ENCODE data around the gene BAZ2B.

Gene BAZ2B

DNA sequence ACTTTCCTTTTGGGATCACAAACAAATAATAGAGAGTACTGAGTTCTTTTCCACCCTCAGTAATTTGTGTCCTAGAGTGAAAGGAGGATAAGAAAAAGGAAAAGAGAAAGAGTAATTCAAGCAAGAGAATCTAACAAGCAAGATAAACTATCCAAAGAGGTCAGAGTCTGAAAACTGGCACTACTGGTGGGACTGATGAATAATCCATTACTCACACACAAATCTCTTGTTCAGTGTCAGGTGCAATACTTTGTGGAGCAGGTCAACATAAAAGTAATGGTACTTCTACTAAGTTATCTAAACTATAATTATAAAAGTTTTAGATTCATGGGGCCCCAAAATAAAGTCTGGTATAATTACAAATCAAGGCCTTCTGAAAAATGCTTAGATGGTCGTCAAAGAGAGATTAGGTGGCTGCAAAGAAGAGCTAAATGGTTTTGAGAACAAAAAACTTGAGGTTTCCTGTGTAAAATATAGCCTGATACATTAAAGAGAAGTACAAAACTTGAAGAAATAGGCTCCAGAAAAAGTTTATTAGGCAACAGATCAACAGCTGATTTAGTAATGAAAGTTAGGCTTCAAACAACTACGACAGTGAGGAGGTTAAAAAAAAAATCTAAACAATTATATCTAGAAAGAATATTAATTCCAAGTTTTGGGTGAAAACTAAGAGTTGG is 109.4 kb downstream of the BAZ2B start:
- ChIA-PET CTCF (no interaction called here), POLR2A (no interaction called here)
- no peak for DNase-seq (ENCODE audit: extremely low spot score)
- TF ChIP-seq LEF1 (IDR thresholded peaks at IDR 0.05; ENCODE audit: borderline replicate concordance), result no peak
- no peak for TF ChIP-seq NFRKB (IDR thresholded peaks at IDR 0.05)
- TF ChIP-seq SUZ12 (IDR thresholded peaks at IDR 0.05), result no peak
- TF ChIP-seq FOXK2 (IDR thresholded peaks at IDR 0.05), result no peak
- no peak for TF ChIP-seq FOXM1 (IDR thresholded peaks at IDR 0.05; ENCODE audit: borderline replicate concordance)
- TF ChIP-seq TARDBP (IDR thresholded peaks at IDR 0.05), result no peak
- TF ChIP-seq CTBP1 (IDR thresholded peaks at IDR 0.05; ENCODE audit: borderline replicate concordance), result no peak
- TF ChIP-seq HDGF (IDR thresholded peaks at IDR 0.05; ENCODE audit: borderline replicate concordance), result no peak
- TF ChIP-seq, protein P1, sequence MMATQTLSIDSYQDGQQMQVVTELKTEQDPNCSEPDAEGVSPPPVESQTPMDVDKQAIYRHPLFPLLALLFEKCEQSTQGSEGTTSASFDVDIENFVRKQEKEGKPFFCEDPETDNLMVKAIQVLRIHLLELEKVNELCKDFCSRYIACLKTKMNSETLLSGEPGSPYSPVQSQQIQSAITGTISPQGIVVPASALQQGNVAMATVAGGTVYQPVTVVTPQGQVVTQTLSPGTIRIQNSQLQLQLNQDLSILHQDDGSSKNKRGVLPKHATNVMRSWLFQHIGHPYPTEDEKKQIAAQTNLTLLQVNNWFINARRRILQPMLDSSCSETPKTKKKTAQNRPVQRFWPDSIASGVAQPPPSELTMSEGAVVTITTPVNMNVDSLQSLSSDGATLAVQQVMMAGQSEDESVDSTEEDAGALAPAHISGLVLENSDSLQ (IDR thresholded peaks at IDR 0.05), result no peak

DNA sequence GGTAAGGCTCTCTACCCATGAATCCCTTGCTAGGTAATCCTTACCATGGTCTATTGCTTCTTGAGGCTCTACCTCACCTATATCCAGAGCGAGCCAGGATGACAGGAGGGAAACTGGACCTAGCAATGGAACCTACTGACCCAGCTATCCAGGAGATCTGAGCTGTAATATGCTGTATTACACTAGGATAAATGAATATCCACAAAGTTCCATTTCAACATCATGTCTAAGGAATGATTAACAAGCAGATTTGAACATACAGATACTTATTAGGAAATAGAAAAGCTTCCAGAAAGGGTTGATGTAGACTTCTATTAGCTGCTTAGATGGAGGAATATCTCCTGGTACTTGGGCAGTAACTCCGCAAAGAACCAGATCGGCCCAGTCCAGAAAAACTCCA is 110.1 kb downstream of the BAZ2B start:
- ChIA-PET CTCF (no interaction called here), POLR2A (no interaction called here)
- TF ChIP-seq FOXM1 (IDR thresholded peaks at IDR 0.05; ENCODE audit: borderline replicate concordance) (no peak), SP1 (IDR thresholded peaks at IDR 0.05) (no peak), LEF1 (IDR thresholded peaks at IDR 0.05; ENCODE audit: borderline replicate concordance) (no peak), ELF4 (IDR thresholded peaks at IDR 0.05) (no peak), FOXA1 (IDR thresholded peaks at IDR 0.05) (no peak), BHLHE40 (IDR thresholded peaks at IDR 0.05; ENCODE audit: borderline replicate concordance) (no peak), CTBP1 (IDR thresholded peaks at IDR 0.05; ENCODE audit: borderline replicate concordance) (no peak), SUZ12 (IDR thresholded peaks at IDR 0.05) (no peak)
- TF ChIP-seq, protein P1 (IDR thresholded peaks at IDR 0.05), result no peak
- DNase-seq (ENCODE audit: extremely low spot score), result no peak

DNA sequence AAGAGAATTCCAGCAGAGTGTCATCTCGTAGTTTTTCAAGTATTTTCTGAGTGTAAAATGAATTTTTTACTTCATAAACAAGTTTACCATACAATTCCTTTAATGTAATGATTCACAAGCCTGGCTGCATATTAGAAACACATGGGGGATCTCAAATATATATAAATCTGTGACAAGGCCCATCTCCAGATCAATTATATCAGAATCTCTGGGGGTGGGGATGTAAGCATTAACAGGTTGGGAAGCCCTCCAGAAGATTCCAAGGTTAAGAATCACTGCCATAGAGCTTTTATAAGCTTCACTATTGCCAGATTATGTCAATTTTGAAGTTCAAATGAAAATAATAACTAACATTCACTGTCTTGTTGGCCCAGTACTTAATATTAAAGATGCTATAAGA is 111.2 kb downstream of the BAZ2B start:
- TF ChIP-seq ARNT (IDR thresholded peaks at IDR 0.05) (no peak), FOXM1 (IDR thresholded peaks at IDR 0.05; ENCODE audit: borderline replicate concordance) (no peak), HDGF (IDR thresholded peaks at IDR 0.05; ENCODE audit: borderline replicate concordance) (no peak), NFRKB (IDR thresholded peaks at IDR 0.05) (no peak), CTBP1 (IDR thresholded peaks at IDR 0.05; ENCODE audit: borderline replicate concordance) (no peak), SP1 (IDR thresholded peaks at IDR 0.05) (no peak), LEF1 (IDR thresholded peaks at IDR 0.05; ENCODE audit: borderline replicate concordance) (no peak), L3MBTL2 (conservative IDR thresholded peaks at IDR 0.05) (no peak)
- TF ChIP-seq, protein P1 (IDR thresholded peaks at IDR 0.05), result no peak
- CTCF ChIA-PET, result interaction anchor here (0.7 kb wide), 1 partner anchor 304 kb away, joined by 3 read pairs; no protein-coding TSS in a partner anchor
- no peak for DNase-seq (ENCODE audit: extremely low spot score)
- POLR2A ChIA-PET, result no interaction called here

DNA sequence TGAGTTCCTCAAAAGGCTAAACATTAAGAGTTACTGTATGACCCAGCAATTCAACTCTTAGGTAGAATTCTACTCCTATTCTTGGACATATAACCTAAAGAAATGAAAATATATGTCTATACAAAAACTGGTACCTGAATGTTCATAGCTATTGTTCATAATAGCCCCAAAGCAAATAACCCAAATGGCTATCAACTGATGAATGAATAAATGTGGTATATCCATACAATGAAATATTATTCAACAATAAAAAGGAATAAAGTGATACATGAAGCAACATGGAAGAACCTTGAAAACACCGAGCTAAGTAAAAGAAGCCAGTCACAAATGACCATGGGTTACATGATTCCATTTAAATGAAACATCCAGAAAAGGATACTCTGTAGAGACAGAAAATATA is 114.6 kb downstream of the BAZ2B start:
- DNase-seq (ENCODE audit: extremely low spot score), result no peak
- TF ChIP-seq HDGF (IDR thresholded peaks at IDR 0.05; ENCODE audit: borderline replicate concordance) (no peak), ARNT (IDR thresholded peaks at IDR 0.05) (no peak), BHLHE40 (IDR thresholded peaks at IDR 0.05; ENCODE audit: borderline replicate concordance) (no peak), TARDBP (IDR thresholded peaks at IDR 0.05) (no peak), SP1 (IDR thresholded peaks at IDR 0.05) (no peak), LEF1 (IDR thresholded peaks at IDR 0.05; ENCODE audit: borderline replicate concordance) (no peak), ZNF384 (IDR thresholded peaks at IDR 0.05) (no peak)
- ChIA-PET CTCF (no interaction called here), POLR2A (no interaction called here)

DNA sequence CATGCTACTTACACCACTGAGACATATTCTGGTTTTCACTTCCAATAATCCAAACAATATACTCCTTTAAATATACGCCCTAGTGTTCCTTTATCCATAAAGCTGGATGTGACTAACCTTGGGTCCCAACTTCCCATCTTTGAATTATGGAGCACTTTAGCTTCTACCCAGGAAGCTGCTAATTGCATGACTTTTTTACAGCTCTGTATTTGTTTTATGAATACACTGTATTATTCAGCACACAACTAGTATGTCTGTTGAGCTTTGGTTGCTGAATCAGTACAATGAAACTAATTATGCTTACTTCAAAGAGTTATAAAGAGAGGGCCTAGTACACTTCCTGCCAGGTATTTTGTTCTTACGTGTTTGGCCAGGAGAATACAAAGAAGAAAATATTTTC is 118.5 kb downstream of the BAZ2B start:
- POLR2A ChIA-PET, result no interaction called here
- DNase-seq (ENCODE audit: extremely low spot score), result no peak
- CTCF ChIA-PET, result no interaction called here
- TF ChIP-seq SP1 (IDR thresholded peaks at IDR 0.05) (no peak), HDGF (IDR thresholded peaks at IDR 0.05; ENCODE audit: borderline replicate concordance) (no peak), FOXM1 (IDR thresholded peaks at IDR 0.05; ENCODE audit: borderline replicate concordance) (no peak), L3MBTL2 (conservative IDR thresholded peaks at IDR 0.05) (no peak), FOXK2 (IDR thresholded peaks at IDR 0.05) (no peak)

DNA sequence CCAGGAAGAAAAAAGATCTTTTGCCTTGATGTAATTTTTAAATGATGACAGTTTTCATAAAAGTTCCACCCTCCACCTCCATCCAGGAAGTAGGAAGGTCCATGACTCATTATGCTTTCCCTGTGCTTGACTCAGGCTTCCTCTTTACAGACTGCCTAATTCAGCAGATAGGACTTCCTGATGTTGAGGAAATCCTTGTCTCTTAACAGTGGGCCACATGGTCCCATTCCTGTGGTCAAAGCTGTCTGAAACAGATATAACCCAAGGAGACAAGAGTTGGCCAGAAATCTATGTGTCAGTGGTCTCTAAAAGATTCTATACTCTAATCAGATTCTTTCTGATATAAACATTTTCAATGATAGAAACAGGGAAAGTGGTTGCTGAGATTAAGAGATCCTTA is 119.1 kb downstream of the BAZ2B start:
- no peak for DNase-seq (ENCODE audit: extremely low spot score)

More for the DNA sequence above, 119.1 kb downstream of the BAZ2B start:
- TF ChIP-seq FOXM1 (IDR thresholded peaks at IDR 0.05; ENCODE audit: borderline replicate concordance) (no peak), HDGF (IDR thresholded peaks at IDR 0.05; ENCODE audit: borderline replicate concordance) (no peak)
- TF ChIP-seq, protein P1 (IDR thresholded peaks at IDR 0.05), result no peak
- ChIA-PET POLR2A (no interaction called here), CTCF (no interaction called here)
